GM19023 (cell line): ENCODE measurements around the gene PKD1L1.
A peak's percentile ranks its signal among the peaks of the same experiment; 100 is the strongest.
"Not testable (repeated sequence)": the region's sequence is repeated elsewhere in the genome, so short reads cannot be mapped to it uniquely, and the experiment has no call there.

Experiments used
- ATAC-seq: cut with Tn5 transposase; IDR thresholded peaks from one replicate; pipeline ENCODE4 v1.9.1; 2021; ENCODE audit warnings: mild to moderate bottlenecking, moderate library complexity; ENCODE audit not compliant: unreplicated experiment

Gene PKD1L1

GRCh38 chr7:47938574-47939165 is 9.6 kb downstream of the PKD1L1 start:
- no peak for ATAC-seq

- ATAC-seq = peak; percentile 42
Observed at GRCh38 chr7:47937711-47938573, 10.3 kb downstream of the PKD1L1 start.

GRCh38 chr7:47937065-47937687 is 11.1 kb downstream of the PKD1L1 start:
- peak; percentile 94 for ATAC-seq

- ATAC-seq = no peak
Observed at GRCh38 chr7:47936323-47936722, 11.9 kb downstream of the PKD1L1 start.

- ATAC-seq = no peak
Observed at GRCh38 chr7:47935336-47935735, 12.9 kb downstream of the PKD1L1 start.

GRCh38 chr7:47934831-47935230 is 13.4 kb downstream of the PKD1L1 start:
- ATAC-seq = no peak

- no peak for ATAC-seq
Observed at GRCh38 chr7:47933215-47933614, 15.1 kb downstream of the PKD1L1 start.

- ATAC-seq = no peak
Observed at GRCh38 chr7:47932466-47933037, 15.7 kb downstream of the PKD1L1 start.

GRCh38 chr7:47932016-47932415 is 16.2 kb downstream of the PKD1L1 start:
- ATAC-seq = no peak

- ATAC-seq = no peak
Observed at GRCh38 chr7:47931005-47932004, 17.0 kb downstream of the PKD1L1 start.

- ATAC-seq = no peak
Observed at GRCh38 chr7:47924266-47924665, 24.0 kb downstream of the PKD1L1 start.

GRCh38 chr7:47923081-47923875 is 25.0 kb downstream of the PKD1L1 start:
- not testable (repeated sequence) for ATAC-seq

GRCh38 chr7:47916514-47916913 is 31.8 kb downstream of the PKD1L1 start:
- not testable (repeated sequence) for ATAC-seq

GRCh38 chr7:47915616-47915976 is 32.7 kb downstream of the PKD1L1 start:
- no peak for ATAC-seq

- no peak for ATAC-seq
Observed at GRCh38 chr7:47914717-47915615, 33.3 kb downstream of the PKD1L1 start.

- no peak for ATAC-seq
Observed at GRCh38 chr7:47912332-47912731, 35.9 kb downstream of the PKD1L1 start.

GRCh38 chr7:47908720-47909119 is 39.5 kb downstream of the PKD1L1 start:
- ATAC-seq = no peak

- ATAC-seq = no peak
Observed at GRCh38 chr7:47907981-47908616, 40.2 kb downstream of the PKD1L1 start.
